Measurements from ENCODE around the gene PCDH18. TPM values are rescaled to one million over a fixed set of nuclear protein-coding genes. Genes with fewer than 3 reads are reported as not detected.

The PCDH18 gene, protein sequence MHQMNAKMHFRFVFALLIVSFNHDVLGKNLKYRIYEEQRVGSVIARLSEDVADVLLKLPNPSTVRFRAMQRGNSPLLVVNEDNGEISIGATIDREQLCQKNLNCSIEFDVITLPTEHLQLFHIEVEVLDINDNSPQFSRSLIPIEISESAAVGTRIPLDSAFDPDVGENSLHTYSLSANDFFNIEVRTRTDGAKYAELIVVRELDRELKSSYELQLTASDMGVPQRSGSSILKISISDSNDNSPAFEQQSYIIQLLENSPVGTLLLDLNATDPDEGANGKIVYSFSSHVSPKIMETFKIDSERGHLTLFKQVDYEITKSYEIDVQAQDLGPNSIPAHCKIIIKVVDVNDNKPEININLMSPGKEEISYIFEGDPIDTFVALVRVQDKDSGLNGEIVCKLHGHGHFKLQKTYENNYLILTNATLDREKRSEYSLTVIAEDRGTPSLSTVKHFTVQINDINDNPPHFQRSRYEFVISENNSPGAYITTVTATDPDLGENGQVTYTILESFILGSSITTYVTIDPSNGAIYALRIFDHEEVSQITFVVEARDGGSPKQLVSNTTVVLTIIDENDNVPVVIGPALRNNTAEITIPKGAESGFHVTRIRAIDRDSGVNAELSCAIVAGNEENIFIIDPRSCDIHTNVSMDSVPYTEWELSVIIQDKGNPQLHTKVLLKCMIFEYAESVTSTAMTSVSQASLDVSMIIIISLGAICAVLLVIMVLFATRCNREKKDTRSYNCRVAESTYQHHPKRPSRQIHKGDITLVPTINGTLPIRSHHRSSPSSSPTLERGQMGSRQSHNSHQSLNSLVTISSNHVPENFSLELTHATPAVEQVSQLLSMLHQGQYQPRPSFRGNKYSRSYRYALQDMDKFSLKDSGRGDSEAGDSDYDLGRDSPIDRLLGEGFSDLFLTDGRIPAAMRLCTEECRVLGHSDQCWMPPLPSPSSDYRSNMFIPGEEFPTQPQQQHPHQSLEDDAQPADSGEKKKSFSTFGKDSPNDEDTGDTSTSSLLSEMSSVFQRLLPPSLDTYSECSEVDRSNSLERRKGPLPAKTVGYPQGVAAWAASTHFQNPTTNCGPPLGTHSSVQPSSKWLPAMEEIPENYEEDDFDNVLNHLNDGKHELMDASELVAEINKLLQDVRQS
- total RNA-seq = 1.5 and 2.4 TPM in 2 replicates

DNA sequence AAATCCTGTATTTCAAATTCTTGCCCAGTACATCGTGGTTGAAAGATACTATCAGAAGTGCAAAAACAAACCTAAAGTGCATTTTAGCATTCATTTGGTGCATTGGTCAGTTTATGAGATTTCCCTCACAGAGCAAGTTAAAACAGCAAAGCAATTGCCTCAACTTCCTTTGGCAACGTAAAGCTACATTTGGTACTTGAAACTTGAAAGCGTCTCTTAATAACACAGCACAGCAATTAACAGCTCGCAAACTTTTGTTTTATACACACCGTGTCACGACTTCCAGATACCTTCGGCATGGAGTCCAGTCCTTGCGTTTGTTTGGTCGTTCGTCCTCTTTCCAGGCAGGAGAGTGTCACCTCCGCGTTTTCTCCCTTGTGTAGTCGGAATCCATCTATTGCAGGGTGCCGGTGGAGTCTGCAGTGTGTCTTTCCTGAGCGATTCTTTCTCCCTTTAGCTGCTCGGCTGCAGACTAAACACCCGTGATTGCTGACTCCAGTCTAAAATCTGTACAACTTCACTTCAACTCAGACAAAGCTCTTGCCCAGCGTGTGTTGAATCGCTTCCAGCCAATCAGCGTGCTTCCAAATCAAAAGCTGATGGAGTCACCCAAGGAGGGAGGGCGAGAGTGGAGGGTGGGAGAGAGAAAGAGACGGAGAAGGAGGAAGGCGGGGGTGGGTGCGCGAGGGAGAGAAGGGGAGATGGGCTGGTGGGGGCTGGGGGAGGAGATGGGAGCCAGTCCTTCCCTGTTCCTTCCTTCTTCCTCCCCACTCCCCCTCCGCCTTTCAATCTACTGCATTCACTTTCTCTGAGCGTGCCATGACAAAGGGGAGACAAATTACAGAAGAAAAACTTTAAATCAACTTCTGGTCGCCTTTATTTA, at the start of gene PCDH18:
TSS of gene PCDH18 (minus strand) at position 509 of the 883 bp plus-strand sequence. CDS start at position 103, 406 bp downstream.

Measured in airway epithelial cell (primary cell).